Right cardiac atrium (tissue), 5 donors: ENCODE measurements around the gene TECR. TPM values are rescaled to one million over a fixed set of nuclear protein-coding genes. Genes with fewer than 3 reads are reported as not detected.
"Not testable (repeated sequence)": the region's sequence is repeated elsewhere in the genome, so short reads cannot be mapped to it uniquely, and the experiment has no call there.

ENCODE experiments used
- ATAC-seq, 2 donors: fragments of 200-7000 bp; cut with Tn5 transposase; one replicate each; pipeline versions ENCODE4 v1.8.0 to v1.9.1; 2020; ENCODE audit warnings: moderate library complexity in 2 of 2, mild to moderate bottlenecking in 1 of 2
- DNase-seq, 3 donors: peaks; one replicate each; pipeline ENCODE4 v3.0.0-alpha.2; 2020
- H3K27ac ChIP-seq: one replicate; pipeline ENCODE4 v1.5.1; 2013; ENCODE audit warnings: mild to moderate bottlenecking, low read length, control low read depth, moderate library complexity
- H3K27me3 ChIP-seq: one replicate; pipeline ENCODE4 v1.6.1; 2013; ENCODE audit not compliant: control insufficient read depth, insufficient read depth
- H3K4me1 ChIP-seq: one replicate; pipeline ENCODE4 v1.6.1; 2013; ENCODE audit warnings: low read length; ENCODE audit not compliant: control insufficient read depth, insufficient read depth
- H3K4me3 ChIP-seq: one replicate; pipeline ENCODE4 v1.5.1; 2013; ENCODE audit warnings: low read length, control low read depth
- H3K9me3 ChIP-seq: one replicate; pipeline ENCODE4 v1.6.1; 2013; ENCODE audit warnings: low read length; ENCODE audit not compliant: control insufficient read depth
- WGBS: extraction: QIAGEN DNeasy Blood & Tissue Kit; methylation state at CpG from one replicate; pipeline ENCODE4 v1.1.7; 2013; 5-methylcytosine and 5-hydroxymethylcytosine counted together
- intact Hi-C, 4 donors: fragments of 100-400 bp; cut with DNase I; formaldehyde crosslinking; loops; one replicate each; pipeline versions ENCODE4 v1.11.0 to v1.14.0; 2022 to 2023
- microRNA-seq, 2 donors: library from miRNA; unstranded; fragments of <30 nt; microRNA quantifications; one replicate each; pipeline ENCODE4 v1.2.0, GENCODE V29; 2020 to 2021
- polyA plus RNA-seq: library from polyadenylated mRNA; stranded (reverse); fragments of 200-250 nt; gene quantifications from one replicate; pipeline ENCODE4 v1.2.3, GENCODE V29; 2013
- total RNA-seq, 4 donors: library from RNA; stranded (reverse); fragmentation: NEBNext Ultra II Directional; extraction: Animal tissue kit (Norgen Biotek cat#: 25700); gene quantifications; one replicate each; pipeline ENCODE4 v1.2.1, GENCODE V29; 2021
- donor health status: healthy with polysubstance abuse.
- donor health status: DM: no; HTN: yes; CAD: no.
- donor health status: DM: no; HTN: no; CAD: no.
- donor health status: DM: no; HTN: yes; CAD: no; lungs with severe emphysema.
- donor health status: DM: yes; HTN: yes; CAD: no.

TECR gene
- total and polyA plus RNA-seq, 5 donors: 92.3 to 116 (median 99.3) TPM

DNA sequence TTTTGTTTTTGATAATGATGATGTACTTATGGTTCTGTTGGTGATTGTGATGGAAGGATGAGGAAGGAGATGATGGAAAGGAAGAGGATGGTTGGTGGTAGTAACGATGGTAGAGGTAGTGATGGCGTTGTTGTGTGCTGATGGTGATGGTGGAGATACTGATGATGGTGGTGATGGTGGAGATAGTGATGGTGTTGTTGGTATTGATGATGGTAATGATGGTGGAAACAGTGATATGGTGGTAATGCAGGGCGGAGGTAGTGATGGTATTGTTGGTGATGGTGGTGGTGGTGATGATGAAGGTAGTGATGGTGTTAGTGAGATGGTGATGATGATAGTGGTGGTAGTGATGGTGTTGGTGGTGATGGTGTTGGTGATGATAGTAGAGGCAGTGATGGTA, 66.2 kb downstream of the TECR start:
- no peaks in the 10 kb centered on the region for H3K27me3 ChIP-seq
- no peak for ATAC-seq
- no peaks in the 10 kb centered on the region for H3K9me3 ChIP-seq
- no peaks in the 10 kb centered on the region for H3K4me1 ChIP-seq
- no peak overlapping the region for H3K27ac ChIP-seq
- intact Hi-C loops: no loop called here
- no peak for DNase-seq
- H3K4me3 ChIP-seq: no peak overlapping the region
- WGBS: 81% methylated on average over 3 of the region's 3 CpGs

DNA sequence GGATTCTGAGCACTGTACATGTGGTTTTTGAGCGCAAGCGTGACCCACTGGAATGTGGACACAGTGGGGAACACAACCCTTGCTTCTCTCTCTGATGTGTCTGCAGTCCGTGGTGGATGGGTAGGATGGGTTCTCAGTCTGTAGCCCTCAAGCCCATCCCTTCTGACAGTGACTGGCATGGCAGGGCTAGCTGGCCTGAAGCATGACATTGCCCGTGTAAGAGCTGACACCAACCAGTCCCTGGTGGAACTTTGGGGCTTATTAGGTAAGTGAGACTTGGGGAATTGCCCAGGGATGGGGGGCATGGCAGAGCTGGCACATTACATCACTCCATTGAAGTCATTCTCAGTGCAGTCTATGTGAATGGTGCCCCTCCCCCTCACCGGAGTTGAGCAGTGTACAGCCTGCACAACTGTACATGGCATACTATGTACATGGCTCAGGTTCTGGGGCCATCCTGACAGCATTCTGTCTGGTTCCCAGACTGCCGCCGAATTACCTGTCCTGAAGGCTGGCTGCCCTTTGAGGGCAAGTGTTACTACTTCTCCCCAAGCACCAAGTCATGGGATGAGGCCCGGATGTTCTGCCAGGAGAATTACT, 70.3 kb downstream of the TECR start:
- Histone ChIP-seq H3K4me3 (no peak overlapping the region), H3K9me3 (no peaks in the 10 kb centered on the region), H3K27me3 (no peaks in the 10 kb centered on the region), H3K27ac (no peak overlapping the region), H3K4me1 (no peaks in the 10 kb centered on the region)
- 91% methylated on average over 8 of the region's 8 CpGs for WGBS
- intact Hi-C loops: no loop called here
- ATAC-seq (no peak), DNase-seq (no peak)

- 79% methylated on average over 2 of the region's 2 CpGs for WGBS
- intact Hi-C loops: no loop called here
- H3K9me3 ChIP-seq: no peaks in the 10 kb centered on the region
Observed at GRCh38 chr19:14603990-14604387, 74.6 kb downstream of the TECR start.

GRCh38 chr19:14606627-14607026, 77.2 kb downstream of the TECR start:
- H3K9me3 ChIP-seq: no peaks in the 10 kb centered on the region
- no peaks in the 10 kb centered on the region for H3K4me1 ChIP-seq
- no peak overlapping the region for H3K27ac ChIP-seq
- 74% methylated on average over 9 of the region's 9 CpGs for WGBS
- ATAC-seq (no peak), DNase-seq (no peak)
- no peaks in the 10 kb centered on the region for H3K27me3 ChIP-seq
- no peak overlapping the region for H3K4me3 ChIP-seq
- intact Hi-C loops: no loop called here

More at GRCh38 chr19:14603990-14604387, 74.6 kb downstream of the TECR start:
- H3K27ac ChIP-seq: no peak overlapping the region
- no peaks in the 10 kb centered on the region for H3K4me1 ChIP-seq
- H3K27me3 ChIP-seq: no peaks in the 10 kb centered on the region
- no peak overlapping the region for H3K4me3 ChIP-seq
- no peak for DNase-seq
- ATAC-seq: no peak

DNA sequence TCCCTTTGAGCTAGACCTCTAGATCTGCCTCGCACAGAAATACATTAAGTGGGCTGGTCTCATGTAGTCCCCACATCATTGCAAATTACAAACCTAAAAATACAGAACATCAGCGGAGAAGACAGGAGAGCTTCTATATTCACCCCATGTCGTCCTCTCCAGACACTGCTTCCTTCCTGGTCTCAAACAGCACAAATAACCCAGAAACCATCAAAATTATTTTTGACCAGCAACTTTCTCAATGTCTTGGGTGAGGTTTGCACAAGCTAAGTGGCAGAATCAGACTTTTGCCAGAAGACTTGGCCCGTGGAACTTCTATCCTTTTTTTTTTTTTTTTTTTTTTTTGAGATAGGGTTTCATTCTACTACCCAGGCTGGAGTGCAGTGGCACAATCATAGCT, 81.7 kb downstream of the TECR start:
- H3K27ac ChIP-seq: no peak overlapping the region
- DNase-seq: no peak
- no peaks in the 10 kb centered on the region for H3K27me3 ChIP-seq
- 60% methylated on average over 4 of the region's 4 CpGs for WGBS
- intact Hi-C loops: no loop called here
- no peak overlapping the region for H3K4me3 ChIP-seq
- ATAC-seq: no peak
- H3K4me1 ChIP-seq: no peaks in the 10 kb centered on the region
- no peaks in the 10 kb centered on the region for H3K9me3 ChIP-seq

DNA sequence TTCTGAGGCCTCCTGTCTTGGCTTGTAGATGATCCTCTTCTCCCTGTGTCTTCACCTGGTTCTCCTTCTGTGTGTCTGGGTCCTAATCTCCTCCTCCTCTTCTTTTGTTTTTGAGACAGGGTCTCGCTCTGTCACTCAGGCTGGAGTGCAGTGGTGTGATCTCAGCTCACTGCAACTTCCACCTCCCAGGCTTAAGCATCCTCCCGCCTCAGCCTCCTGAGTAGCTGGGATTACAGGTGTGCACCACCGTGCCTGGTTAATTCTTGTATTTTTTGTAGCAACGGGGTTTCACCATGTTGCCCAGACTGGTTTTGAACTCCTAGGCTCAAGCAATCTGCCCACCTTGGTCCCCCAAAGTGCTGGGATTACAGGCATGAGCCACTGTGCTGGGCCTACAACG, 82.8 kb downstream of the TECR start:
- H3K27ac ChIP-seq, DNase-seq, H3K27me3 ChIP-seq, H3K9me3 ChIP-seq, intact Hi-C loops, H3K4me1 ChIP-seq, ATAC-seq, H3K4me3 ChIP-seq: not testable (repeated sequence)
- WGBS: 81% methylated on average over 5 of the region's 5 CpGs

DNA sequence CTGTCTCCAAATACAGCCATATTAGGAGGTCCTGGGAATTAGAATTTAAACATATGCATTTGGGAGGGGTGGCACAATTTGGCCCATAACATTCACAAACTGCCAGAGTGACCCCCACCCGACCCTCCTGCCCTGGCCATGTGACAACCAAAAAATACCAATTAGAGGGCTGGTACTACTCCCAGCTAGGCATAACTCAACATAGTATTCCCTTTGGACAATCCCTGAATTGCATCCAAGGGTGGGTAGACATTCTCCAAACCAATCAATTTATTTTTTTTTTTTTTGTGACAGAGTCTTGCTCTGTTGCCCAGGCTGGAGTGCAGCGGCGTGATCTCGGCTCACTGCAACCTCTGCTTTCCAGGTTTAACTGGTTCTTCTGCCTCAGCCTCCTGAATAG, 83.3 kb downstream of the TECR start:
- ATAC-seq (no peak), DNase-seq (no peak)
- no peak overlapping the region for H3K27ac ChIP-seq
- no peak overlapping the region for H3K4me3 ChIP-seq
- H3K9me3 ChIP-seq: no peaks in the 10 kb centered on the region
- 81% methylated on average over 4 of the region's 4 CpGs for WGBS
- no peaks in the 10 kb centered on the region for H3K27me3 ChIP-seq
- intact Hi-C loops: no loop called here
- no peaks in the 10 kb centered on the region for H3K4me1 ChIP-seq

DNA sequence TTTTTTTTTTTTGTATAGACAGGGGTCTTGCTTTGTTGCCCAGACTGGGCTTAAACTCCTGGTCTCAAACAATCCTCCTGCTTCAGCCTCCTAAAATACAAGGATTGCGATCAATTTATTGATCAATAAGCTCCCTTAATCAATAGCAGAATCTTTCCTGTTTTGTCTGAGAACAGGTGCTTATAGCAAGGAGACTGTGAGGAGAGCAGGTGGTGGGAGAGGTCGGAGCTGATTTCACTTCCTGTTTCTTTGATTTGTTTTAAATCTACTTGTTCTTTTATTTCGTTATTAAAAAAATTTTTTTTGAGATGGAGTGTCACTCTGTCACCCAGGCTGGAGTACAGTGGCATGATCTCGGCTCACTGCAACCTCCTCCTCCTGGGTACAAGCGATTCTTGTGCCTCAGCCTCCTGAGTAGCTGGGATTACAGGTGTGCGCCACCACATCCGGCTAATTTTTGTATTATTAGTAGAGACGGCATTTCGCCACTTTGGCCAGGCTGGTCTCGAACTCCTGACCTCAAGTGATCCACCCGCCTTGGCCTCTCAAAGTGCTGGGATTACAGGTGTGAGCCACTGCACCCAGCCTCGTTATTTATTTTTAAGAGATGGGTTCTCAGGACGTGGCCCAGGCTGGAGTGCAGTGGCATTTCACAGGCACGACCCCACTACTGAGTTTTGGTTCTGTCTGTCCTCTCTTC, 84.2 kb downstream of the TECR start:
- H3K4me1 ChIP-seq, DNase-seq, H3K9me3 ChIP-seq, H3K27me3 ChIP-seq, ATAC-seq, H3K4me3 ChIP-seq, intact Hi-C loops, H3K27ac ChIP-seq: not testable (repeated sequence)
- 70% methylated on average over 14 of the region's 14 CpGs for WGBS

GRCh38 chr19:14614099-14614412, 84.7 kb downstream of the TECR start:
- intact Hi-C loops: no loop called here
- no peak for ATAC-seq
- Histone ChIP-seq H3K4me3 (no peak overlapping the region), H3K27ac (no peak overlapping the region), H3K27me3 (no peaks in the 10 kb centered on the region), H3K4me1 (no peaks in the 10 kb centered on the region), H3K9me3 (peaks cover 2% of the 10 kb centered on the region)
- 36% methylated on average over 4 of the region's 4 CpGs for WGBS
- peak in 1 of 3 donors; percentile 53 for DNase-seq

Small RNA genes within 50 kb of the gene (microRNA-seq; reads per million reads assigned to microRNA genes)
- gene MIR639: 0.42 to 1.1 reads per million in 2 donors

Other genes with a start within 250 kb of the TECR start
- gene ADGRE5, start 148.2 kb upstream of the TECR start, total RNA-seq: 10 to 100 TPM; 27.6 to 41.0 (median 35.1) TPM
- gene ADGRE5, start 148.2 kb upstream of the TECR start, polyA plus RNA-seq: 17.7 TPM
- 10 to 100 TPM; 20.7 to 34.7 (median 30.2) TPM for gene DDX39A, start 110.3 kb upstream of the TECR start, total RNA-seq
- gene DDX39A, start 110.3 kb upstream of the TECR start, polyA plus RNA-seq: 30.3 TPM
- 100 to 1,000 TPM; 122 to 138 (median 130) TPM for gene PKN1, start 96.3 kb upstream of the TECR start, total RNA-seq
- gene PKN1, start 96.3 kb upstream of the TECR start, polyA plus RNA-seq: 79.3 TPM
- under 1 TPM in 1 of 4 donors, not detected in 3; 0.33 TPM for gene PTGER1, start 54.2 kb upstream of the TECR start, total RNA-seq
- not detected for gene PTGER1, start 54.2 kb upstream of the TECR start, polyA plus RNA-seq
- 10 to 100 TPM; 47.0 to 57.3 (median 49.3) TPM for gene GIPC1, start 33.5 kb upstream of the TECR start, total RNA-seq
- 52.6 TPM for gene GIPC1, start 33.5 kb upstream of the TECR start, polyA plus RNA-seq
- 10 to 100 TPM; 46.7 to 69.5 (median 61.4) TPM for gene DNAJB1, start 11.2 kb upstream of the TECR start, total RNA-seq
- 50.6 TPM for gene DNAJB1, start 11.2 kb upstream of the TECR start, polyA plus RNA-seq
- 100 to 1,000 TPM; 352 to 481 (median 400) TPM for gene NDUFB7, start 42.5 kb downstream of the TECR start, total RNA-seq
- gene NDUFB7, start 42.5 kb downstream of the TECR start, polyA plus RNA-seq: 1,159 TPM
- not detected for gene CLEC17A, start 53.5 kb downstream of the TECR start, total RNA-seq
- not detected for gene CLEC17A, start 53.5 kb downstream of the TECR start, polyA plus RNA-seq
- not detected for gene ADGRE3, start 145.2 kb downstream of the TECR start, total RNA-seq
- not detected for gene ADGRE3, start 145.2 kb downstream of the TECR start, polyA plus RNA-seq
- gene ZNF333, start 160.5 kb downstream of the TECR start, total RNA-seq: 10 to 100 TPM in 2 of 4 donors, 1 to 10 TPM in 2; 8.3 to 10.6 (median 10.1) TPM
- gene ZNF333, start 160.5 kb downstream of the TECR start, polyA plus RNA-seq: 8.2 TPM
- 1 to 10 TPM in 2 of 4 donors, under 1 TPM in 2; 0.51 to 1.4 (median 0.98) TPM for gene ADGRE2, start 249.0 kb downstream of the TECR start, total RNA-seq
- 0.25 TPM for gene ADGRE2, start 249.0 kb downstream of the TECR start, polyA plus RNA-seq